ENCODE data around the gene SLF2.

SLF2 gene

DNA sequence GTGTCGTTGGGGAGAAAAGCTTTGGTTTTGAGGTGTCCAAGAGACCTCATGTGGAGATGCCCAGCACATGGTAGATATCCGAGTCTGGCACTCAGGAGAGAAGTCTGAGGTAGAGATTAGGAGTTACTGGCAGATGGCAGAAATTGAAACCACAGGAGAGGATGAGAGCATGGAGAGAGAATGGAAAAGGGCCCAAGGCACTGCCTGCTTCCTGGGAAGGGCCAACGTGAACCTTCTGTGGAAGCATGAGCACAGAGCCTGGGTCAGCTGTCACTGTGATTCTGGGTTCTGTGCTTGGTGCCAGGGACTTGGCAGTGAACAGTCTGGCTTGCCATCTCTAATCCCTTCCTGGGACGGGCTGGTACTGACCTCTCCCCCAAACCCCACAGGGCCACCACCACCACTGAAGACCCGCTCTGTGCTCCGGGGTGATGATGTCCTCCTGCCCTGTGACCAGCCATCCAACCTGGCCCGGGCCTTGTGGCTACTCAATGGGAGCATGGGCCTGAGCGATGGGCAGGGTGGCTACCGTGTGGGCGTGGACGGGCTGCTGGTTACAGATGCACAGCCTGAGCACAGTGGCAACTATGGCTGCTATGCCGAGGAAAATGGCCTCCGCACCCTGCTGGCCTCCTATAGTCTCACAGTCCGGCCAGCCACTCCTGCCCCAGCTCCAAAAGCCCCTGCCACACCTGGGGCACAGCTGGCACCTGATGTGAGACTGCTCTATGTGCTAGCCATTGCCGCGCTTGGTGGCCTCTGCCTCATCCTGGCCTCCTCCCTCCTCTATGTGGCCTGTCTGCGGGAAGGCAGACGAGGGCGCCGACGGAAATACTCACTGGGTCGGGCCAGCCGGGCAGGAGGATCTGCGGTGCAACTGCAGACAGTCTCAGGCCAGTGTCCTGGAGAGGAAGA is 70.4 kb downstream of the SLF2 start:
- no peak overlapping the region for H3K4me3 ChIP-seq (replicated peaks; ENCODE audit: insufficient read depth, low read length)
- TF ChIP-seq REST (IDR thresholded peaks at IDR 0.05; ENCODE audit: insufficient replicate concordance, low read depth) (no peak), SPI1 (IDR thresholded peaks at IDR 0.05; ENCODE audit: borderline replicate concordance, low read depth) (no peak), GABPA (IDR thresholded peaks at IDR 0.05; ENCODE audit: low read depth) (no peak), POLR2AphosphoS5 (IDR thresholded peaks at IDR 0.05; ENCODE audit: low read depth) (no peak), CTCF (IDR thresholded peaks at IDR 0.05; ENCODE audit: insufficient read depth, low read length) (no peak)
- DNase-seq (ENCODE audit: low read depth in 1 of 2, low spot score in 1 of 2): no peak
- no peak overlapping the region for H3K27ac ChIP-seq (replicated peaks)
- H3K27me3 ChIP-seq (ENCODE audit: insufficient read depth, poor library complexity, severe bottlenecking): no peaks in the 10 kb centered on the region

- TF ChIP-seq GABPA (IDR thresholded peaks at IDR 0.05; ENCODE audit: low read depth) (no peak), SPI1 (IDR thresholded peaks at IDR 0.05; ENCODE audit: borderline replicate concordance, low read depth) (no peak), CTCF (IDR thresholded peaks at IDR 0.05; ENCODE audit: insufficient read depth, low read length) (no peak), POLR2AphosphoS5 (IDR thresholded peaks at IDR 0.05; ENCODE audit: low read depth) (no peak)
Measured at GRCh38 chr10:100983868-100984671, 71.3 kb downstream of the SLF2 start.

GRCh38 chr10:100984672-100985177 is 72.0 kb downstream of the SLF2 start:
- Histone ChIP-seq H3K27ac (replicated peaks) (no peak overlapping the region), H3K4me3 (replicated peaks; ENCODE audit: insufficient read depth, low read length) (no peak overlapping the region), H3K27me3 (ENCODE audit: insufficient read depth, poor library complexity, severe bottlenecking) (no peaks in the 10 kb centered on the region)
- TF ChIP-seq REST (IDR thresholded peaks at IDR 0.05; ENCODE audit: insufficient replicate concordance, low read depth) (no peak), POLR2AphosphoS5 (IDR thresholded peaks at IDR 0.05; ENCODE audit: low read depth) (no peak)
- DNase-seq (ENCODE audit: low read depth in 1 of 2, low spot score in 1 of 2): no peak

More at GRCh38 chr10:100983868-100984671, 71.3 kb downstream of the SLF2 start:
- H3K27ac ChIP-seq (replicated peaks): no peak overlapping the region
- DNase-seq (ENCODE audit: low read depth in 1 of 2, low spot score in 1 of 2): no peak
- no peaks in the 10 kb centered on the region for H3K27me3 ChIP-seq (ENCODE audit: insufficient read depth, poor library complexity, severe bottlenecking)
- no peak overlapping the region for H3K4me3 ChIP-seq (replicated peaks; ENCODE audit: insufficient read depth, low read length)

DNA sequence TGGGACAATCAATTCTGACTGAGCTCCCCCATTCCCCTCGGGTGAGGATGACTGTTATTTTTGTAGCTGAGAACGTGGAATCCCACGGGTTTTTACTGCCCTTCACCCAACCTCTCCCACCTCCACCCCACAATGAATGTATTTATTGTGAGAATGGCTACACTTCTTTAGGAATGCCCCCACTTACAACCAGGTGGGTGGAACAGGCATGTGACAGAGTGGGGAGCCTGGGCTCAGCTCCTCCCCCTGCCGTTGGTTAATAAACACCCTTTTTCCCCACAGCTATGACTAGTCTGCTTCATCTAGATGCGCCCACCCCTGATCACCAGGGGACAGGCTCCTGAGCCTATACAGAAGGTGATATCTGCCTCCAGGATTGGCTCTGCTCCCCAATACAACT is 72.6 kb downstream of the SLF2 start:
- no peak overlapping the region for H3K4me3 ChIP-seq (replicated peaks; ENCODE audit: insufficient read depth, low read length)
- no peak for DNase-seq (ENCODE audit: low read depth in 1 of 2, low spot score in 1 of 2)
- TF ChIP-seq CTCF (IDR thresholded peaks at IDR 0.05; ENCODE audit: insufficient read depth, low read length) (no peak), GABPA (IDR thresholded peaks at IDR 0.05; ENCODE audit: low read depth) (no peak), SPI1 (IDR thresholded peaks at IDR 0.05; ENCODE audit: borderline replicate concordance, low read depth) (no peak), REST (IDR thresholded peaks at IDR 0.05; ENCODE audit: insufficient replicate concordance, low read depth) (no peak), POLR2AphosphoS5 (IDR thresholded peaks at IDR 0.05; ENCODE audit: low read depth) (no peak)
- H3K27me3 ChIP-seq (ENCODE audit: insufficient read depth, poor library complexity, severe bottlenecking): no peaks in the 10 kb centered on the region
- no peak overlapping the region for H3K27ac ChIP-seq (replicated peaks)
